Measurements from ENCODE around the gene ATP6V1A. TPM values are rescaled to one million over a fixed set of nuclear protein-coding genes. Genes with fewer than 3 reads are reported as not detected.
"Not testable (repeated sequence)": the region's sequence is repeated elsewhere in the genome, so short reads cannot be mapped to it uniquely, and the experiment has no call there.

The ATP6V1A gene
- total RNA-seq, 1 donor from 2014 or later = 39.1 TPM

DNA sequence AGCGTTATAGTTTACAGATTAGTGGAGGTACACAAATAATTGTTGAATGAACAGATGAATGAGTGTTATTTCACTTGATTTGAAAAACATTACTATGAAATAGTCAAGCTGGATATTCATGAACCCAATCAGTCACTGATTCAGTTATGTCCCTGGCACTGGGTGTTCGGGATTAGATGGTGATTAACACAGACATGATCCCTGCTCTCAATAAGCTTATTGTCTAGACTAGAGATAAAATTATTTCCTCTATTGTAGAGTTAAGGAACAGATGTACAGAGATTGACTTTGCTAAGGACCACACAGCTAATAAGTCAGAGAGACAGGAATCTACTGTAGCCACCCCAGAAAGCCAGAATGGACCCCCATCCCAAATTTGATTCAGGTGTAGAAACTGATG, 92.7 kb downstream of the ATP6V1A start:
- intact Hi-C loops (cut with micrococcal nuclease) = loop anchor here (2.0 kb wide), 4 partner anchors 93 to 579 kb away; partner anchors contain the start of genes ATP6V1A and NAA50

DNA sequence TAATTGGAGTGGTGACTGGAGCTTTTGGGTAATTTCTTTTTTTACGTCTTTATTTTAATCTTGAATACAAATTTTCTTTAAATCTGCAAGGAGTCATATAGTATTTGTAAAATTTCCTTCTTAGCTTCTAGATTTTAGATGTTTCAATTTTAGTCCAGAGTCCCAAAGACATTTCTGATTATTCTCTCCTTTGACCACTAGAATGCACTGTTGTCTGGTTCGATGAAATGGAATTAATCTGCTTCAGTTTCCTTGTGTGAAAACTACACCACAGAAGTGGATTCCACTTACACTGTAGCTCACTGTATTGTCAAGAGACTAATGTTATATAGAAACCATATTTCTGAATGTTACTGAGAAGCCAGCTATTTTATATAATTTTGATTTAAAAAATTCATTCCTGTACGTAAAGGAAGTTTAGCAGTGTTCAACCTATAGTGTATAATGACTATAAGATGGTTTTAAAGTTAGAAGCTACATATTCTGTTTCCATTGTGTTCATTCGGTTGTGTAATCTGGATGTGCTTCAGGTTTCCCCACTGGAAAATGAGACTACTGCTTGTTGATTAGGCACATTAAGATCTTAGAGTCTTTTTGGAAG, 97.9 kb downstream of the ATP6V1A start:
- intact Hi-C loops (cut with micrococcal nuclease) = loop anchor here (1.0 kb wide), 2 partner anchors 69 to 574 kb away; no protein-coding TSS in a partner anchor
- no peaks in the 10 kb centered on the region for H3K4me1 Mint-ChIP-seq (ENCODE audit: low read depth)

More for the DNA sequence above, 92.7 kb downstream of the ATP6V1A start:
- peaks cover 12% of the 10 kb centered on the region for H3K27me3 Mint-ChIP-seq (ENCODE audit: insufficient read depth)
- H3K27ac Mint-ChIP-seq = no peak overlapping the region
- H3K36me3 Mint-ChIP-seq (ENCODE audit: low read depth) = no peaks in the 10 kb centered on the region
- peak overlapping the region; percentile 79 for H3K4me3 Mint-ChIP-seq
- DNase-seq (ENCODE audit: low spot score) = no peak
- no peaks in the 10 kb centered on the region for H3K9me3 Mint-ChIP-seq
- peaks cover 8% of the 10 kb centered on the region for H3K4me1 Mint-ChIP-seq (ENCODE audit: low read depth)

DNA sequence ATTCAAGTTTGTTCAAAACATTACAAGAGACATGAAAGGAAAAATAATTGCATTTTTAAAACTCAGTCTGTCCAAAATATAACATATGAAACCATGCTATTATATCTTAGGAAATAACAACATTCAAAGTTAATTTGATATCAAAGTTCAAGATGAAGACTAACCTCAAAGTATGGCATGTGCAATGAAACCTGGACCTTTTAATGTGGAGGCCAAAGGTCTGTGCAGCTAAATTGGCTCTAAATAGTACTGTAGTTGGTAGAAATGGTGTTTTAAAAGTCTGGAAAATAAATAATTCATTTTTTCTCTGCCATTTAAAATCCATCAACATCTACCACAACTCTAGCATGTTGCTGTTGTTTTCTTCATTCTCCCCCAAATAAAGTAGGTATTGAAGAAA, 100.4 kb downstream of the ATP6V1A start:
- Mint-ChIP-seq H3K9me3 (no peaks in the 10 kb centered on the region), H3K4me3 (no peak overlapping the region), H3K27me3 (ENCODE audit: insufficient read depth) (no peaks in the 10 kb centered on the region), H3K36me3 (ENCODE audit: low read depth) (no peaks in the 10 kb centered on the region), H3K4me1 (ENCODE audit: low read depth) (no peaks in the 10 kb centered on the region), H3K27ac (no peak overlapping the region)
- no peak for DNase-seq (ENCODE audit: low spot score)
- intact Hi-C loops (cut with micrococcal nuclease) = no loop called here

More for the DNA sequence above, 97.9 kb downstream of the ATP6V1A start:
- Mint-ChIP-seq H3K27ac (no peak overlapping the region), H3K36me3 (ENCODE audit: low read depth) (no peaks in the 10 kb centered on the region), H3K27me3 (ENCODE audit: insufficient read depth) (peaks cover 4% of the 10 kb centered on the region), H3K9me3 (no peaks in the 10 kb centered on the region), H3K4me3 (no peak overlapping the region)
- no peak for DNase-seq (ENCODE audit: low spot score)

- H3K27me3 Mint-ChIP-seq (ENCODE audit: insufficient read depth) = no peaks in the 10 kb centered on the region
These were observed 101.0 kb downstream of the ATP6V1A start for GRCh38 chr3:113847664-113848461.

GRCh38 chr3:113849071-113849470, 102.2 kb downstream of the ATP6V1A start:
- H3K4me1 Mint-ChIP-seq (ENCODE audit: low read depth); H3K27me3 Mint-ChIP-seq (ENCODE audit: insufficient read depth); H3K9me3 Mint-ChIP-seq; DNase-seq (ENCODE audit: low spot score); H3K4me3 Mint-ChIP-seq; H3K27ac Mint-ChIP-seq; intact Hi-C loops (cut with micrococcal nuclease); H3K36me3 Mint-ChIP-seq (ENCODE audit: low read depth): not testable (repeated sequence)

More at GRCh38 chr3:113847664-113848461, 101.0 kb downstream of the ATP6V1A start:
- Mint-ChIP-seq H3K36me3 (ENCODE audit: low read depth) (no peaks in the 10 kb centered on the region), H3K4me3 (no peak overlapping the region), H3K9me3 (no peaks in the 10 kb centered on the region), H3K4me1 (ENCODE audit: low read depth) (no peaks in the 10 kb centered on the region), H3K27ac (no peak overlapping the region)
- no peak for DNase-seq (ENCODE audit: low spot score)
- intact Hi-C loops (cut with micrococcal nuclease) = no loop called here

GRCh38 chr3:113849841-113850240, 103.0 kb downstream of the ATP6V1A start:
- H3K4me3 Mint-ChIP-seq; intact Hi-C loops (cut with micrococcal nuclease): not testable (repeated sequence)

GRCh38 chr3:113850391-113850790, 103.6 kb downstream of the ATP6V1A start:
- H3K27ac Mint-ChIP-seq; DNase-seq (ENCODE audit: low spot score); intact Hi-C loops (cut with micrococcal nuclease); H3K4me1 Mint-ChIP-seq (ENCODE audit: low read depth); H3K36me3 Mint-ChIP-seq (ENCODE audit: low read depth); H3K9me3 Mint-ChIP-seq; H3K27me3 Mint-ChIP-seq (ENCODE audit: insufficient read depth); H3K4me3 Mint-ChIP-seq: not testable (repeated sequence)

More at GRCh38 chr3:113849841-113850240, 103.0 kb downstream of the ATP6V1A start:
- H3K27ac Mint-ChIP-seq; H3K9me3 Mint-ChIP-seq; H3K36me3 Mint-ChIP-seq (ENCODE audit: low read depth); DNase-seq (ENCODE audit: low spot score); H3K27me3 Mint-ChIP-seq (ENCODE audit: insufficient read depth); H3K4me1 Mint-ChIP-seq (ENCODE audit: low read depth): not testable (repeated sequence)

- H3K4me1 Mint-ChIP-seq (ENCODE audit: low read depth) = no peaks in the 10 kb centered on the region
- intact Hi-C loops (cut with micrococcal nuclease) = no loop called here
- no peaks in the 10 kb centered on the region for H3K9me3 Mint-ChIP-seq
- H3K4me3 Mint-ChIP-seq = no peak overlapping the region
- no peak for DNase-seq (ENCODE audit: low spot score)
- peaks cover 4% of the 10 kb centered on the region for H3K27me3 Mint-ChIP-seq (ENCODE audit: insufficient read depth)
- no peak overlapping the region for H3K27ac Mint-ChIP-seq
- no peaks in the 10 kb centered on the region for H3K36me3 Mint-ChIP-seq (ENCODE audit: low read depth)
These were observed 105.7 kb downstream of the ATP6V1A start for GRCh38 chr3:113852506-113852905.

Other genes with a start within 250 kb of the ATP6V1A start
- gene SPICE1, start 231.9 kb upstream of the ATP6V1A start, total RNA-seq = 14.3 and 20.9 TPM in 2 replicates
- gene SIDT1, start 214.5 kb upstream of the ATP6V1A start, total RNA-seq = 11.3 and 12.2 TPM in 2 replicates
- gene USF3, start 50.4 kb upstream of the ATP6V1A start, total RNA-seq = 14.7 and 16.1 TPM in 2 replicates
- 144 TPM in 2 replicates for gene NAA50, start 786 bp upstream of the ATP6V1A start, total RNA-seq
- gene GRAMD1C, start 91.8 kb downstream of the ATP6V1A start, total RNA-seq = 0.05 TPM in 1 of 2 replicates, not detected in the other
- 0.88 and 1.8 TPM in 2 replicates for gene ZDHHC23, start 201.0 kb downstream of the ATP6V1A start, total RNA-seq